Prostate gland (tissue), 2 donors: ENCODE results near the gene COLEC11. TPM values are rescaled to one million over a fixed set of nuclear protein-coding genes. Genes with fewer than 3 reads are reported as not detected.

ENCODE experiments used
- DNase-seq: peaks from one replicate; pipeline ENCODE4 v3.0.0-alpha.2; 2019; ENCODE audit warnings: low spot score
- H3K27ac ChIP-seq, 2 donors: fragments of 200-600 bp; sonication (generic); 2 replicates each; pipeline ENCODE4 v1.5.1; 2017 to 2019
- H3K27me3 ChIP-seq: fragments of 200-600 bp; sonication (generic); replicated peaks from 2 replicates; pipeline ENCODE4 v1.5.1; 2019; ENCODE audit not compliant: insufficient read depth
- H3K36me3 ChIP-seq, 2 donors: fragments of 200-600 bp; sonication (generic); 1 replicate in 1 of 2; 2 replicates in 1 of 2; pipeline versions ENCODE4 v1.5.1 to v1.8.1; 2017 to 2019
- H3K4me1 ChIP-seq: fragments of 200-600 bp; sonication (generic); replicated peaks from 2 replicates; pipeline ENCODE4 v1.5.1; 2019
- H3K4me3 ChIP-seq, 2 donors: fragments of 200-600 bp; sonication (generic); 2 replicates each; pipeline ENCODE4 v1.5.1; 2017 to 2019
- H3K9me3 ChIP-seq: fragments of 200-600 bp; sonication (generic); 2 replicates; pipeline ENCODE4 v1.5.1; 2017
- CTCF ChIP-seq, 4 experiments: fragments of 200-600 bp in 2 of 4; fragments of 450-650 bp in 2 of 4; sonication (generic) in 2 of 4; IDR thresholded peaks; 1 replicate in 3 of 4; 2 replicates in 1 of 4; pipeline ENCODE4 v1.5.1; 2016 to 2019; ENCODE audit warnings: antibody characterized with exemption in 4 of 4, mild to moderate bottlenecking in 2 of 4, moderate library complexity in 2 of 4
- POLR2A ChIP-seq: fragments of 450-650 bp; IDR thresholded peaks from one replicate; pipeline ENCODE4 v1.6.1; 2016; ENCODE audit warnings: antibody characterized with exemption, mild to moderate bottlenecking
- POLR2AphosphoS5 ChIP-seq: sonication (generic); formaldehyde crosslinking; IDR thresholded peaks from one replicate; pipeline ENCODE4 v1.6.1; 2017; ENCODE audit warnings: antibody characterized with exemption
- WGBS: methylation state at CpG from one replicate; pipeline ENCODE4 v1.1.5; 2018; 5-methylcytosine and 5-hydroxymethylcytosine counted together
- intact Hi-C: fragments of 100-400 bp; cut with DNase I; formaldehyde crosslinking; loops from one replicate; pipeline ENCODE4 v1.14.2; 2022
- total RNA-seq, 2 donors: library from RNA; depleted of rRNA; stranded (reverse); fragments of >200 nt; gene quantifications; one replicate each; pipeline ENCODE4 v1.1.0, GENCODE V29; 2016

The COLEC11 gene
- total RNA-seq, 2 donors from 2014 or later = 2.9 to 10.5 TPM

GRCh38 chr2:3595985-3596384, 1.1 kb downstream of the COLEC11 start:
- H3K36me3 ChIP-seq = no peaks in the 10 kb centered on the region
- intact Hi-C loops = no loop called here
- no peaks in the 10 kb centered on the region for H3K9me3 ChIP-seq
- H3K4me1 ChIP-seq = no peaks in the 10 kb centered on the region
- WGBS = 91% methylated on average over 6 of the region's 6 CpGs
- DNase-seq = no peak
- H3K4me3 ChIP-seq = no peak overlapping the region
- H3K27me3 ChIP-seq = no peaks in the 10 kb centered on the region
- TF ChIP-seq POLR2A (no peak), CTCF (IDR thresholded peaks at IDR 0.05) (no peak), POLR2AphosphoS5 (no peak)
- no peak overlapping the region for H3K27ac ChIP-seq

DNA sequence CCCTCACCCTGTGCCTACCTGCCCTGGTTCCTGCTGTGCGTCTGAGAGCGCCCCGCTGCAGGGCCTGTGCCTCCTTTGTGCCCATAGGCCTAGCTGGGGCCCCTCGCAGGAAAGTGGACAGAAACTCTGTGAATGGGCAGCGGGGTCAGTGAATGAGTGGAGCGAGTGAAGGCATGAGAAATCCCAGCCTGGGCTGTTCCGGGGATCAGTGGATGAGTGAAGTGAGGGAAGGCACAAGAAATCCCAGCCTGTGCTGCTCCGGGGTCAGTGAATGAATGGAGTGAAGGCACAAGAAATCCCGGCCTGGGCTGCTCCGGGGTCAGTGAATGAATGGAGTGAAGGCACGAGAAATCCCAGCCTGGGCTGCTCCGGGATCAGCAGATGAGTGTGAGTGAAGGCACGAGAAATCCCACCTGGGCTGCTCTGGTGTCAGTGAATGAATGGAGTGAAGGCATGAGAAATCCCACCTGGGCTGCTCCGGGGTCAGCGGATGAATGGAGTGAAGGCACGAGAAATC, 2.0 kb downstream of the COLEC11 start:
- no peak for DNase-seq
- Histone ChIP-seq H3K27me3 (no peaks in the 10 kb centered on the region), H3K4me3 (no peak overlapping the region), H3K36me3 (no peaks in the 10 kb centered on the region), H3K9me3 (no peaks in the 10 kb centered on the region), H3K27ac (no peak overlapping the region), H3K4me1 (no peaks in the 10 kb centered on the region)
- TF ChIP-seq CTCF (IDR thresholded peaks at IDR 0.05) (no peak), POLR2AphosphoS5 (no peak), POLR2A (no peak)
- 79% methylated on average over 16 of the region's 16 CpGs for WGBS
- intact Hi-C loops = no loop called here

DNA sequence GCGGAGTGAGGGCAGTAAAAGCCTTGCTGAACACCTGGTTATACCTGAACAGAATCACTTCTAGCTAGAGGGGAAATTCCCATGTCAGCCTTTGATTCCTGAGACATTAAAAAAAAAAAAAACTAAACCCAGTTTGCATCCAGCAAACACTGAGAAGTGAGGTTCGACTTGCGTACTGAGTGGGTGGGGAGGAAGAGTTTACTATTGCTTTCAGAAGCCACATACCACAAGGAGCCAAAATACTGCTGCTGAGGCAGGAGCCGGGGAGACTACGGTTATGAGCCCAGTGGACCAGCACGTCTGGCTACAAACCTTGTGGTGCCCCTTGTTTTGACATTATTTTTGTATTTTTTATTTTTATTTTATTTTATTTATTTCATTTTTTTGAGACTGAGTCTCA, 2.7 kb downstream of the COLEC11 start:
- WGBS = 43% methylated on average over 6 of the region's 6 CpGs

DNA sequence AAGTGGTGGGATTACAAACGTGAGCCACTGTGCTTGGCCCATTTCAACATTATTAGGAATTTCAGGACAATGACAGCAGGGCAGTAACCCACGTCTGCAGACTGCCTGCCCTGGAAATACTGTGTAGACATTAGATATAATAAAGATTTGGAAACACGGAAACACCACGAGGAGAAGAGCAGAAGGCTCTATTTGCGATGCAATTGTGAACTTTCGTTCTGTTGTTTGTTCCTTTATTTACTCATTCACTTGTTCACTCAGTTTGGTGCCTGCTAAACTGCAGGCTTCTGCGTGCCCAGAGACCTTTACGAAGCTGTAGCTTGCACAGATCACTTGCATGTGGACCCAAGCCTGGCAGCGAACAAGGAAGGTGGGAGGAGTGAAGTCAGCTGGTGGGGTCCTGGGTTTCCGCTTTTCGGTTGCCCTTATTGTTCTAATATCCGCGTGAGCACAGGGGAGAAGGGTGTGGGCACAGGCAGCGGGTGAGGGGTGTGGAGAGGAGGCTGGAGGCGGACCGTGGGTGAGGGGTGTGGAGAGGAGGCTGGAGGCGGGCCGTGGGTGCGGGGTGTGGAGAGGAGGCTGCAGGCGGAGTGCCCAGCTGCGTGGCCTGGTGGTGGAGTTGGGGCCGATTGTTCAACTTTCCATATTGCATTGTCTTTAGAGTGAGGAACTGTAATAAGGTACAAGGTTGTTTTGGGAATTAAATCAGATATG, 3.4 kb downstream of the COLEC11 start:
- 63% methylated on average over 22 of the region's 22 CpGs for WGBS
- intact Hi-C loops = no loop called here

More for the DNA sequence above, 2.7 kb downstream of the COLEC11 start:
- no peak for DNase-seq
- TF ChIP-seq POLR2AphosphoS5 (no peak), CTCF (IDR thresholded peaks at IDR 0.05) (no peak), POLR2A (no peak)
- Histone ChIP-seq H3K27me3 (no peaks in the 10 kb centered on the region), H3K36me3 (no peaks in the 10 kb centered on the region), H3K27ac (no peak overlapping the region), H3K4me3 (no peak overlapping the region), H3K9me3 (no peaks in the 10 kb centered on the region), H3K4me1 (no peaks in the 10 kb centered on the region)
- intact Hi-C loops = no loop called here

More for the DNA sequence above, 3.4 kb downstream of the COLEC11 start:
- H3K4me3 ChIP-seq = no peak overlapping the region
- H3K36me3 ChIP-seq = no peaks in the 10 kb centered on the region
- no peak for DNase-seq
- no peak for TF ChIP-seq CTCF (IDR thresholded peaks at IDR 0.05)
- peak; percentile 64 for TF ChIP-seq POLR2AphosphoS5
- H3K27me3 ChIP-seq = no peaks in the 10 kb centered on the region
- no peak overlapping the region for H3K27ac ChIP-seq
- no peaks in the 10 kb centered on the region for H3K4me1 ChIP-seq
- no peaks in the 10 kb centered on the region for H3K9me3 ChIP-seq
